Measurements from ENCODE around the gene CCNK. TPM values are rescaled to one million over a fixed set of nuclear protein-coding genes. Genes with fewer than 3 reads are reported as not detected.

Gene CCNK
- total RNA-seq, 2 experiments from 2014 or later, result 140 to 151 TPM

- DNase-seq (no peak), ATAC-seq (ENCODE audit: poor library complexity) (no peak)
- Mint-ChIP-seq H3K4me1 (ENCODE audit: low read depth) (no peaks in the 10 kb centered on the region), H3K9me3 (no peaks in the 10 kb centered on the region), H3K27me3 (no peaks in the 10 kb centered on the region), H3K4me3 (no peak overlapping the region), H3K36me3 (ENCODE audit: low read depth) (no peaks in the 10 kb centered on the region), H3K27ac (no peak overlapping the region)
- peaks cover 0 to 4% of the 10 kb centered on the region in 2 experiments for H3K9me3 ChIP-seq (ENCODE audit: control insufficient read depth in 1 of 2, insufficient read depth in 1 of 2, low read length in 2 of 2)
- no peaks in the 10 kb centered on the region for H3K4me1 ChIP-seq (ENCODE audit: insufficient read depth, low read length)
- no peaks in the 10 kb centered on the region for H3K36me3 ChIP-seq (ENCODE audit: insufficient read depth, low read length)
- ChIA-PET CTCF (no interaction called here), POLR2A (no interaction called here)
- TF ChIP-seq, protein P1, sequence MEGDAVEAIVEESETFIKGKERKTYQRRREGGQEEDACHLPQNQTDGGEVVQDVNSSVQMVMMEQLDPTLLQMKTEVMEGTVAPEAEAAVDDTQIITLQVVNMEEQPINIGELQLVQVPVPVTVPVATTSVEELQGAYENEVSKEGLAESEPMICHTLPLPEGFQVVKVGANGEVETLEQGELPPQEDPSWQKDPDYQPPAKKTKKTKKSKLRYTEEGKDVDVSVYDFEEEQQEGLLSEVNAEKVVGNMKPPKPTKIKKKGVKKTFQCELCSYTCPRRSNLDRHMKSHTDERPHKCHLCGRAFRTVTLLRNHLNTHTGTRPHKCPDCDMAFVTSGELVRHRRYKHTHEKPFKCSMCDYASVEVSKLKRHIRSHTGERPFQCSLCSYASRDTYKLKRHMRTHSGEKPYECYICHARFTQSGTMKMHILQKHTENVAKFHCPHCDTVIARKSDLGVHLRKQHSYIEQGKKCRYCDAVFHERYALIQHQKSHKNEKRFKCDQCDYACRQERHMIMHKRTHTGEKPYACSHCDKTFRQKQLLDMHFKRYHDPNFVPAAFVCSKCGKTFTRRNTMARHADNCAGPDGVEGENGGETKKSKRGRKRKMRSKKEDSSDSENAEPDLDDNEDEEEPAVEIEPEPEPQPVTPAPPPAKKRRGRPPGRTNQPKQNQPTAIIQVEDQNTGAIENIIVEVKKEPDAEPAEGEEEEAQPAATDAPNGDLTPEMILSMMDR (IDR thresholded peaks at IDR 0.05), result no peak
- no peak overlapping the region for H3K27ac ChIP-seq (ENCODE audit: low read depth in 1 of 2, low read length in 2 of 2)
- H3K27me3 ChIP-seq (ENCODE audit: control insufficient read depth in 1 of 2, insufficient read depth in 2 of 2, low read length in 2 of 2), result no peaks in the 10 kb centered on the region
- H3K4me3 ChIP-seq (ENCODE audit: low read length), result no peak overlapping the region
- intact Hi-C loops (cut with DNase I, micrococcal nuclease), result no loop called here
Measured at GRCh38 chr14:99554757-99555531, 73.7 kb downstream of the CCNK start.

DNA sequence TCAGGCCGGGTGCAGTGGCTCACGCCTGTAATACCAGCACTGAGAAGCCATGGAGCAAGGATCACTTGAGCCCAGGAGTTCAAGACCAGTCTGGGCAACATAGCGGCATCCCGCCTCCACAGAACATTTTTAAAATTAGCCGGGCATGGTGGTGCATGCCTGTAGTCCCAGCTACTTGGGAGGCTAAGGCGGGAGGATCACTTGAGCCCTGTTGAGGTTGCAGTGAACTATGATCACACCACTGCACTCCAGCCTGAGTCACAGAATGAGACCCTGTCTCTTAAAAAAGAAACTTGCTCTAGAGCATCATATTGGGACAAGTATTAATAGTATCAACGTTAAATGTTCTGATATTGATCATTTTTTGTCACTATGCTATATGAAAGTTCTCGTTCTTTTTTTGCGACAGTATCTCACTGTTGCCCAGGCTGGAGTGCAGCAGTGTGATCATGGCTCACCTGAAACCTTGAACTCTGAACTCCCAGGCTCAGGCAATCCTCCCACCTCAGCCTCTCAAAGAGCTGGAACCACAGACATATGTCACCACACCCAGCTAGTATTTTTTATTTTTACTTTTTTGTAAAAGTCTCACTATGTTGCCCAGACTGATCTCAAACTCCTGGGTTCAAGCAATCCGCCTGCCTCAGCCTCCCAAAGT is 75.1 kb downstream of the CCNK start:
- intact Hi-C loops (cut with DNase I, micrococcal nuclease), result no loop called here

DNA sequence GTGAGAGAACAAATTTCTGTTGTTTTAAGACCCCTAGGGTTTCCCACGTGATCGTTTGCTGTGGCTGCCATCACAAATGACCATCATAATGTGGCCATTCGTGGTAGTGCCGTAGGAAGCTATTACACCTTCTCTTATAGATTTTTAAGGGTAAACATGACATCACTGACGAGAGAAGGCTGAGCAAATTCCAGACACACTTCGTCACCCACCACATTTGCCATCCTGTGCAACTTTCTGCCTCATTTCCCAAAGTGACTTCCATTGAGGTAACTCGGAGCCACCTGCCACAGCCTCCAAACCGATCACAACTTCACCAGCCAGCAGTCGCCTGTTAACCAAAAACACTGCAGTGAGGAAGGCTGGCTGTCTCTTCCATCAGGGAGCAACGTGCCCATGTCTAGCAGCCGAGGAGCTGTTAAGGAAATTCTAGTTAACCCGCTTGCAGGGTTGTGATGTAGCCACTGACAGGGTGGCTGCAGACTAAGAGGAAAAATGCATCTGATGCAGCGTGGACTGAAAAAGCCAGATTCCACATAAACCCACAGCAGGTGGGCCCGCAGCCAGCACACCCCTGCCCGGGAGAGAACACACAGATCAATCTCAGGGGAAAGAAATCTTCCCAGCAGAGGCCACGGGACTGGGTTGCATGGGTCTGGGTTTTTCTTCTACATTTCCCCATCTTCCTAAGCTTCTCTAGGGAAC is 78.2 kb downstream of the CCNK start:
- no peaks in the 10 kb centered on the region for H3K4me1 Mint-ChIP-seq (ENCODE audit: low read depth)
- H3K27me3 ChIP-seq (ENCODE audit: control insufficient read depth in 1 of 2, insufficient read depth in 2 of 2, low read length in 2 of 2), result no peaks in the 10 kb centered on the region
- CTCF ChIA-PET, result no interaction called here

More for the DNA sequence above, 75.1 kb downstream of the CCNK start:
- H3K27me3 ChIP-seq (ENCODE audit: control insufficient read depth in 1 of 2, insufficient read depth in 2 of 2, low read length in 2 of 2), result no peaks in the 10 kb centered on the region
- no peaks in the 10 kb centered on the region for H3K4me1 Mint-ChIP-seq (ENCODE audit: low read depth)
- POLR2A ChIA-PET, result no interaction called here
- H3K4me3 ChIP-seq (ENCODE audit: low read length), result no peak overlapping the region
- ATAC-seq (ENCODE audit: poor library complexity), result no peak
- H3K4me3 Mint-ChIP-seq, result no peak overlapping the region
- no peak overlapping the region for H3K27ac ChIP-seq (ENCODE audit: low read depth in 1 of 2, low read length in 2 of 2)
- H3K4me1 ChIP-seq (ENCODE audit: insufficient read depth, low read length), result no peaks in the 10 kb centered on the region
- H3K9me3 ChIP-seq (ENCODE audit: control insufficient read depth in 1 of 2, insufficient read depth in 1 of 2, low read length in 2 of 2), result peaks cover 0 to 11% of the 10 kb centered on the region in 2 experiments
- H3K27me3 Mint-ChIP-seq, result no peaks in the 10 kb centered on the region
- H3K27ac Mint-ChIP-seq, result no peak overlapping the region
- H3K9me3 Mint-ChIP-seq, result no peaks in the 10 kb centered on the region
- TF ChIP-seq, protein P1 (IDR thresholded peaks at IDR 0.05), result no peak
- no peak for DNase-seq
- no peaks in the 10 kb centered on the region for H3K36me3 Mint-ChIP-seq (ENCODE audit: low read depth)
- H3K36me3 ChIP-seq (ENCODE audit: insufficient read depth, low read length), result no peaks in the 10 kb centered on the region
- CTCF ChIA-PET, result no interaction called here

More for the DNA sequence above, 78.2 kb downstream of the CCNK start:
- ATAC-seq (ENCODE audit: poor library complexity) (no peak), DNase-seq (no peak)
- POLR2A ChIA-PET, result no interaction called here
- H3K4me3 Mint-ChIP-seq, result no peak overlapping the region
- no peak overlapping the region for H3K4me3 ChIP-seq (ENCODE audit: low read length)
- peaks cover 0 to 11% of the 10 kb centered on the region in 2 experiments for H3K9me3 ChIP-seq (ENCODE audit: control insufficient read depth in 1 of 2, insufficient read depth in 1 of 2, low read length in 2 of 2)
- no peaks in the 10 kb centered on the region for H3K36me3 ChIP-seq (ENCODE audit: insufficient read depth, low read length)
- no peaks in the 10 kb centered on the region for H3K9me3 Mint-ChIP-seq
- intact Hi-C loops (cut with DNase I, micrococcal nuclease), result no loop called here
- no peaks in the 10 kb centered on the region for H3K36me3 Mint-ChIP-seq (ENCODE audit: low read depth)
- H3K27me3 Mint-ChIP-seq, result no peaks in the 10 kb centered on the region
- TF ChIP-seq, protein P1 (IDR thresholded peaks at IDR 0.05), result no peak
- no peak overlapping the region for H3K27ac ChIP-seq (ENCODE audit: low read depth in 1 of 2, low read length in 2 of 2)
- H3K27ac Mint-ChIP-seq, result no peak overlapping the region
- no peaks in the 10 kb centered on the region for H3K4me1 ChIP-seq (ENCODE audit: insufficient read depth, low read length)

Measured in CD4-positive, alpha-beta T cell (primary cell).